Esophagus muscularis mucosa (tissue), 4 donors: Measurements from ENCODE around the gene REXO2.

Source experiments
- CTCF ChIP-seq, 3 experiments: fragments of 200-600 bp in 2 of 3; fragments of 450-650 bp in 1 of 3; sonication (generic) in 2 of 3; IDR thresholded peaks; one replicate each; pipeline ENCODE4 v1.5.1; 2017 to 2019; ENCODE audit warnings: antibody characterized with exemption in 3 of 3, mild to moderate bottlenecking in 2 of 3, moderate library complexity in 1 of 3
- EP300 ChIP-seq: sonication (generic); formaldehyde crosslinking; IDR thresholded peaks from one replicate; pipeline ENCODE4 v1.6.1; 2017; ENCODE audit warnings: antibody characterized with exemption
- POLR2A ChIP-seq: fragments of 450-650 bp; IDR thresholded peaks from one replicate; pipeline ENCODE4 v1.6.1; 2017; ENCODE audit warnings: antibody characterized with exemption, moderate library complexity, mild to moderate bottlenecking, low read depth

GRCh38 chr11:114433376-114433775, 5.9 kb upstream of the REXO2 start:
- no peak for TF ChIP-seq CTCF (IDR thresholded peaks at IDR 0.05)
- no peak for TF ChIP-seq POLR2A
- no peak for TF ChIP-seq EP300
